Stimulated activated CD4-positive, alpha-beta T cell treated with anti-CD3 and anti-CD28 coated beads, Interleukin-4, amount 100 ng/mL, for 24 hours (primary cell): Measurements from ENCODE around the gene KCNC3.
A peak's percentile ranks its signal among the peaks of the same experiment; 100 is the strongest.
"Not testable (repeated sequence)": the region's sequence is repeated elsewhere in the genome, so short reads cannot be mapped to it uniquely, and the experiment has no call there.

Experiments used
- DNase-seq: peaks from one replicate; pipeline ENCODE4 v3.0.0-alpha.2; 2020

The KCNC3 gene

GRCh38 chr19:50329146-50329925, at the start of gene KCNC3:
Gene KCNC3, minus strand, starts transcription at chr19:50329377. Its CDS starts 295 bp downstream, at chr19:50329082.
- DNase-seq, result peak; percentile 93

- DNase-seq, result no peak
Observed at GRCh38 chr19:50378863-50379236, 49.7 kb upstream of the KCNC3 start.

DNA sequence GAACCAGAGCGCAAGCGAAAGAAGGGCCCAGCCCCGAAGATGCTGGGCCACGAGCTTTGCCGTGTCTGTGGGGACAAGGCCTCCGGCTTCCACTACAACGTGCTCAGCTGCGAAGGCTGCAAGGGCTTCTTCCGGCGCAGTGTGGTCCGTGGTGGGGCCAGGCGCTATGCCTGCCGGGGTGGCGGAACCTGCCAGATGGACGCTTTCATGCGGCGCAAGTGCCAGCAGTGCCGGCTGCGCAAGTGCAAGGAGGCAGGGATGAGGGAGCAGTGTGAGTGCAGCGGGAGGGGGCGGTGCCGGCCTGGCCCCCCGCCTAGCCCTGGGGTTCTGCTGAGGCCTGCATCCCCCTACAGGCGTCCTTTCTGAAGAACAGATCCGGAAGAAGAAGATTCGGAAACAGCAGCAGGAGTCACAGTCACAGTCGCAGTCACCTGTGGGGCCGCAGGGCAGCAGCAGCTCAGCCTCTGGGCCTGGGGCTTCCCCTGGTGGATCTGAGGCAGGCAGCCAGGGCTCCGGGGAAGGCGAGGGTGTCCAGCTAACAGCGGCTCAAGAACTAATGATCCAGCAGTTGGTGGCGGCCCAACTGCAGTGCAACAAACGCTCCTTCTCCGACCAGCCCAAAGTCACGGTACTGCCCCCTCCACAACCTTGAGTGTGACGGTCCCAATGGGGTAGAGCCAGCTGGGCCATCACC, 49.1 kb upstream of the KCNC3 start:
- DNase-seq, result no peak

DNA sequence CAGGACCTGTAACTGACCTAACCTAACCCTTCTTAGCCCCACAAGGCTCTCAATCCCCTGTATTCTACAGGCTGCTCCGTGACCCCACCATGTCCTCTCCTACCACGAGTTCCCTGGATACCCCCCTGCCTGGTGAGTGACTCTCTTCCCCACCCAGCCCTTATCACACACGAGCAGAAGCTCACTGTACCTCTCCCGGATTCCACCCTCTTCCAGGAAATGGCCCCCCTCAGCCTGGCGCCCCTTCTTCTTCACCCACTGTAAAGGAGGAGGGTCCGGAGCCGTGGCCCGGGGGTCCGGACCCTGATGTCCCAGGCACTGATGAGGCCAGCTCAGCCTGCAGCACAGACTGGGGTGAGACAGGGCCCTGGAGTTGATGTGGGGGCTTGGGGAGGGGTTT, 48.3 kb upstream of the KCNC3 start:
- DNase-seq, result no peak

- DNase-seq, result peak; percentile 49
Observed at GRCh38 chr19:50377051-50377461, 47.9 kb upstream of the KCNC3 start.

GRCh38 chr19:50376166-50377050, 47.2 kb upstream of the KCNC3 start, which contains the start of gene NR1H2:
Gene NR1H2, plus strand, starts transcription at chr19:50376457. Its CDS starts 1,149 bp downstream, at chr19:50377606.
- DNase-seq, result peak; percentile 95

GRCh38 chr19:50371914-50372475, 42.8 kb upstream of the KCNC3 start:
- DNase-seq, result no peak

DNA sequence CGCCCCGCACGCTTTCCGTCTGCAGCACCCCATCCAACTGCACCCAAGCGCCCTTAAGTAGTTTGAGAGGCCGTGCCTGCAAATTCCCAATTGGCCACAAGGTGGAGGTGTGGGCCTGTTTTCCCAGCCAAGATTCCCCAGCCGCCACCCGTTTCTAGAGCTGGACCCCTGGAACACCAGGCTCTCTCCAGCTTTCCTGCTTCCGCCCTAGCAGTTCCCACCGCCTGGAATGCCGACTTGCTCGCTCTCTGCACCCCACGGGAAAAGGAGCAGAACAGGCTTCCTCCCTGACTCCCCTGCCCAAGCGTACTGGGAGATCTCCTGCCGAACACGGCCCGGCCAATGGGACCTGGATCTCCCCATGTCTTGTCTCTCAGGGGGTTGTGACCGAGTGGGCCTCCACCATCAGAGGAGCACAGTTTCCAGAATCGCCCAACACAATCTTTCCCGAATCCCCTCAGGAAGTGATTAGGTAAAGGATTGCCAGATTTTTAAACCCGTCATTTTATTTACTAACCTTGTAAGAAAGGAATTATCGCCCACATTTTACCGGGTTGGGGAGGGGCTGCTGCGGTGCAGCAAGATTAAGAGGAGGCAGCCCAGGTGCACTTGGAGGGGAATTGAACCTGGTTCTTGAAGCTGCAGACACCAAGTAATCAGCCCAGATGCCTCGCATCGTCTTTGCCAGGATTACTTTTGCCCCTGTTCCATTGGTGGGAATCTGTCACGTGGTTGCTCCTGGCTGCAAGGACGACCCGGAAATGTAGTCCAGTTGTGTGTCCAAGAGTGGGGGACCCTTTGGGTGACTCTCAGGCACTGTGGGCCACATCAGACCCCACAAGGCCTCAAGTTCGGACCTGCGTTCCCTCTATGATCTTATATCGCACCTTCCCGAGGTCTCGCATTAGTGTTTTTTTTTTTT, 39.7 kb upstream of the KCNC3 start:
- DNase-seq, result peak; percentile 82

- no peak for DNase-seq
Observed at GRCh38 chr19:50365434-50366306, 36.5 kb upstream of the KCNC3 start, which contains the start of gene NAPSA. Gene NAPSA, minus strand, starts transcription at chr19:50365639. Its CDS starts 18 bp downstream, at chr19:50365621.

DNA sequence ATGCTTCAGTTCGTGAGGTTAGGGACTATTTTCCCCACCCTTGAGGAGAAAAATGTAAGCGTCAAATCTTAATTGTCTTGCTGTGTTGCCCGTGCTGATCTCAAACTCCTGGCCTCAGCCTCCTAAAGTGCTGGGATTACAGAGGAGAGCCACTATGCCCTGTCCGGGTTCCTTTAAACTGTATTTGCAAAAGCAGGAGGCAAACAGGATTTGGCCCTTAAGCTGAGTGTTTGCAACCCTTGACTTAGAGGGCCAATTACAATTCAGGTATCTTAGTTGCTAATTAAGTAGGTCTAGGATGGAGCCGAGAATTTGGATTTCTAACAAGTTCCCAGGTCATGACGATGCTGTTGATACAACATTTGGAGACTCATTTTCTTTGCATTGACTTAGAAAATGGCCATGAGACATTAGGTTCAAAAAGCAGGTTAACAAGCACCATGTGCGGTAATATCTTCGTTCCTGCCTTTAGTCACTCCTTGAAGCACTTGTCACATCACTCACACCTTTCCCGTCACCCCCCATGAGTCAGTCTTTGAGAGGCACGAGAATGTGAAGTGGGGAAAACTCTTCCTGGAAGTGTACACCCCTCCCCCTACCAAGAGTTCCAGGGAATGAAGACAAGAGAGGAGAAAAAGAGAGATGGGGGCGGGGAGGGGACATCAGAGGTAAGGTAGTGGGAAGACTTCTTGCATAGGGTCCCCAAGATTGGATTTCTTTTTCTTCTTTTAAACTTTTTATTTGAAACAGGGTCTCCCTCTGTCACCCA, 33.7 kb upstream of the KCNC3 start:
- peak; percentile 61 for DNase-seq

DNA sequence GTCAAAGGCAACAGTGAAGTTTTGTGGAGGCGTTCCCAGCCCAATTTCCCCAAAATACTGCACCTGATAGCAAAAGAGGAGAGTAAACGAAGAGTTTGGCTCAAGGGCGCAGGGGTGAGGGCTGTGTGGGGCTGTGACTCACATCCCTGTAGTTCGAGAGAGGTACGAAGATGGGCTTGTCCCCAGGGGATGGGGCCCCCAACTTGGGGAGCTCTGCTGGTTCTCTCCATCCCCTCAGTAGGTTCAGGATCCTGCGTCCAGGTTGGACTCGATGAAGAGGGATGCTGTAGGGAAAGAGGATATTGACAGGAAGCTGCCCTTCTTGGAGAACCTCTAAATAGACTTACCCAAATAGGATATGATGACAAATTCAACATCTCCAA, 32.8 kb upstream of the KCNC3 start:
- DNase-seq, result no peak

DNA sequence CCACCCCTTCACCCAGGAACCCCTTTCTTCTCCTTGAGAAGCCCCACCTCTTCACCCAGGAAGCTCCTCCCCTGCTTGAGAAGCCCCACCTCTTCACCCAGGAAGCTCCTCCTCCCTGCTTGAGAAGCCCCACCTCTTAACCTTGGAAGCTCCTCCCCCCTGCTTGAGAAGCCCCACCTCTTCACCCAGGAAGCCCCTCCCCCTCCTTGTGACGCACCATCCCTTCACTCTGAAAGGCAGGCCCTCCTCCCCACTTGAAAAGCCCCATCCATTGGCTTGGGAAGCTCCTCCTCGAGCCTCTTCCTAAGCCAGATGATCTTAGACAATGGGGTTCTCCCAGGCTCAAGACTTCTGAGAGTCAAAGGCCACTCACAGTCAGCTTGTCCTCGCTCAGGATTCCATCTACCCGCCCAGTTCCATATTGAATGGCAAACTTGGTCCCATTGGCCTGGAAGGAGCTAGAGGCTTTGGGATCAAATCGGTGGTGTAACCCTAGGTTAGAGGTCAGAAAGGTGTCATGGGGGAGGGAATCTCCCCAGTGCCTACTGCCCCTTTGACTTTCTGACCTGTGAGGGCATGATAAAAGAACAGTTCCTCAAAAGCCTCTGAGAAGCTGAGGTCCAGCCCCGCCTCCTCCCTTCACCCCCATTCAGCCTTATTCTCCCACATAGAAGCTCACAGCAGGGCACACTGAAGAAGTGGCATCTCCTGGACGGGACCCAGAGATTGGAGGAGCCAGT, 32.3 kb upstream of the KCNC3 start:
- no peak for DNase-seq

GRCh38 chr19:50359328-50359818, 30.2 kb upstream of the KCNC3 start:
- DNase-seq, result no peak

GRCh38 chr19:50358483-50359327, 29.5 kb upstream of the KCNC3 start:
- DNase-seq, result peak; percentile 76

- peak; percentile 87 for DNase-seq
Observed at GRCh38 chr19:50357178-50358100, 28.3 kb upstream of the KCNC3 start.

- no peak for DNase-seq
Observed at GRCh38 chr19:50356691-50357177, 27.6 kb upstream of the KCNC3 start.

DNA sequence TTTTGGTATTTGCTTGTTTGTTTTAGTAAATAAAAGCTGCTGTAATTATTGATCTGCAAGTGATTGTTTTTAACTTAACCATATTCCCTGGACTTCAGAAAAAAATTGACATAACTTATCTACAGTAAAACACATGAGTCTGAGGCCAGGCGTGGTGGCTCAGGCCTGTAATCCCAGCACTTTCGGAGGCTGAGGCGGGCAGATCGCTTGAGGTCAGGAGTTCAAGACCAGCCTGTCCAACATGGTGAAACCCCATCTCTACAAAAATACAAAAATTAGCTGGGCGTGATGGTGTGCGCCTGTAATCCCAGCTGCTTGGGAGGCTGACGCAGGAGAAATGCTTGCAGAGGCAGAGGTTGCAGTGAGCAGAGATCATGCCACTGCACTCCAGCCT, 24.3 kb upstream of the KCNC3 start:
- not testable (repeated sequence) for DNase-seq
